ENCODE results near the gene BRINP2.

Gene BRINP2

DNA sequence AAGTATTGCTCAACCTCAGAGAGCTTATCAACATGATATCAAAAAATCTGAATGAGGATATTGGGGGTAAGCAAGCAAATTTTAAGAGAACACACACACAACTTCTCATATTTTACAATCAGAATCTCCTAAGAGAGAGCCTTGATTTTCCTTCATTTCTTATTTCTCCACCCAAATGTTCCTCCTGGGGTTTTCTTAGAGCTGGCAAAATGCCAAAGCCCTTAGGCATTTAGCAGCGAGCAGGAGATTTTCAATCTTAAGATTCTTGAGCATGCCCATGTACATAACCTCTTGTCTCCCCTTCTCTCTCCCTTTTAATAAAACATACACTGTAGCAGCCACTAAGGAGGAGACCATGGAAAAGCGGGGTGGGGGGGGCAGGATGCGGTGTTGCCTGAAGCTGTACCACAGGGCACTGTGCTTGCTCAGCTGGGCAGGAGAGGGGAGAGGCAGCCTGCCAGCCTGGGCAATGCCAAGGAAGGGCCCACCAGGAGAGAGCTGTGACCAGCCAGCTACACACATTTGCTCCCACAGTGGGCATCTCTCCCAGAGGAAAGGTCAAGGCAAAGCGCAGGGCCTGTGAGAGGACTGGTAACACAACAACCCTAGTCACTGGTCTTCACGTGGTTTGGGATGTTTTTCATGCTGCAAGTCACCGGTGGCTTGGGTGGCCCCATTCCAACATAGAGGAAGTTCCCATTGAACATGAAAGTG lies 4.3 kb downstream of the BRINP2 start:
- POLR2A ChIA-PET = no interaction called here
- CTCF ChIA-PET = no interaction called here
- TF ChIP-seq FOXK2 (IDR thresholded peaks at IDR 0.05) = no peak
- no peak for DNase-seq (ENCODE audit: extremely low spot score)

DNA sequence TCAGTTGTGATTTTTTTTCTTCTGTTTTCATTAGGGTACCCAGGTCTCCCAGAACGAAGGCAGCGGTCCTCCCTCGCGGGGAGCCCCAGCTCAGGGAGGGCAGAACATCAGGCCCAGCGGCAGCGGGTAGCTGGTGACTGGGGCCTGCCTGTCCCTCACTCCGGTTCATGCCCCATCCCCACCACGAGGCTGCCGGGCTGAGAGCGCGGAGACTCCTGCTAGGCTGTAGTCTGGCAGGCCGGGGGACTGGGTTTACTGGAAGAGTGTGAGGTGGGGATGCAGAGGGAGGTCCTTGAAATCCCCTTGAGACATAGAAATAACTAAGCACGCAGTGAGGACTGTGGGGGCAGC lies 10.5 kb downstream of the BRINP2 start:
- ChIA-PET POLR2A (no interaction called here), CTCF (interaction anchor here (0.6 to 2.1 kb wide), 8 partner anchors 10 to 283 kb away, joined by 3 to 9 read pairs (median 6); partner anchors contain the start of gene BRINP2)
- no peak for TF ChIP-seq FOXK2 (IDR thresholded peaks at IDR 0.05)
- peak; percentile 14 for DNase-seq (ENCODE audit: extremely low spot score)

DNA sequence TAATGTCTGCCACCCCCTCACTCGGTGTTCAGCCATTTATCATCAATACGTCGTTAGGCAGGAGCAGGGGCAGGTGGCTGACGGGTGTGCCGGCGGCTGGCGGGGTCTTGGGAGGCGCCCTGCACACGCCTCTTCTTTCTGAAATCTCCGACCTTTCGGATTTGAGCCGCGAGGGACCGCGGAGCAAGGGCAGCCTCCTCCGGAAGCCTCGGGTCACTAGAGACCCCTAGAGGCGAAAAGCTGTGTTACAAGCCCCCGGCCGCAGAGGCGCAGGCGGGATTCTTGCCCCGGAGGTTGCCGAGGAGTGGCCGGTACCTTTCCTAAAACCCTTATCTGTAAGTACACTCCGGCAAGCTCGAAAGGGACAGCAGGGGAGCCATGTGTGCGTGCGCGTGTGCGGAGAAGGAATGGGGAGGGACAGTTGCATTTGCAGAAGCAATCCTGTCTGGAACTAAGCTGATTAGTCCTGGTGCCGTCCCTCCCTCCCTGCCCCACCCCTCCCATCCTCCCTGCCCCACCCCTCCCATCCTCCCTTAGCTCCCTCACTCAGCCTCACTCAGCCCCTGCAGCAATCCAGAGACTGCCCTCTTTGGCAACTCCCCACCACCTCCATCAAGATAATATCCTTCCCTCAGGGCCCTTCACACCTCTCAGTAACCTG lies 11.0 kb downstream of the BRINP2 start:
- peak; percentile 90 for DNase-seq (ENCODE audit: extremely low spot score)
- CTCF ChIA-PET = interaction anchor here (0.6 to 2.1 kb wide), 12 partner anchors 11 to 285 kb away, joined by 3 to 9 read pairs (median 4); partner anchors contain the start of gene BRINP2
- POLR2A ChIA-PET = no interaction called here
- TF ChIP-seq FOXA1 (IDR thresholded peaks at IDR 0.05) (no peak), BHLHE40 (IDR thresholded peaks at IDR 0.05; ENCODE audit: borderline replicate concordance) (no peak), SUZ12 (IDR thresholded peaks at IDR 0.05) (no peak), SP1 (IDR thresholded peaks at IDR 0.05) (no peak), ARNT (IDR thresholded peaks at IDR 0.05) (no peak), FOXM1 (IDR thresholded peaks at IDR 0.05; ENCODE audit: borderline replicate concordance) (no peak), HDGF (IDR thresholded peaks at IDR 0.05; ENCODE audit: borderline replicate concordance) (no peak), CTBP1 (IDR thresholded peaks at IDR 0.05; ENCODE audit: borderline replicate concordance) (no peak), L3MBTL2 (conservative IDR thresholded peaks at IDR 0.05) (no peak), LEF1 (IDR thresholded peaks at IDR 0.05; ENCODE audit: borderline replicate concordance) (no peak), TARDBP (IDR thresholded peaks at IDR 0.05) (no peak), FOXK2 (IDR thresholded peaks at IDR 0.05) (no peak), NFRKB (IDR thresholded peaks at IDR 0.05) (no peak), ELF4 (IDR thresholded peaks at IDR 0.05) (no peak), ZNF384 (IDR thresholded peaks at IDR 0.05) (no peak)
- TF ChIP-seq, protein P1, sequence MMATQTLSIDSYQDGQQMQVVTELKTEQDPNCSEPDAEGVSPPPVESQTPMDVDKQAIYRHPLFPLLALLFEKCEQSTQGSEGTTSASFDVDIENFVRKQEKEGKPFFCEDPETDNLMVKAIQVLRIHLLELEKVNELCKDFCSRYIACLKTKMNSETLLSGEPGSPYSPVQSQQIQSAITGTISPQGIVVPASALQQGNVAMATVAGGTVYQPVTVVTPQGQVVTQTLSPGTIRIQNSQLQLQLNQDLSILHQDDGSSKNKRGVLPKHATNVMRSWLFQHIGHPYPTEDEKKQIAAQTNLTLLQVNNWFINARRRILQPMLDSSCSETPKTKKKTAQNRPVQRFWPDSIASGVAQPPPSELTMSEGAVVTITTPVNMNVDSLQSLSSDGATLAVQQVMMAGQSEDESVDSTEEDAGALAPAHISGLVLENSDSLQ (IDR thresholded peaks at IDR 0.05) = no peak

DNA sequence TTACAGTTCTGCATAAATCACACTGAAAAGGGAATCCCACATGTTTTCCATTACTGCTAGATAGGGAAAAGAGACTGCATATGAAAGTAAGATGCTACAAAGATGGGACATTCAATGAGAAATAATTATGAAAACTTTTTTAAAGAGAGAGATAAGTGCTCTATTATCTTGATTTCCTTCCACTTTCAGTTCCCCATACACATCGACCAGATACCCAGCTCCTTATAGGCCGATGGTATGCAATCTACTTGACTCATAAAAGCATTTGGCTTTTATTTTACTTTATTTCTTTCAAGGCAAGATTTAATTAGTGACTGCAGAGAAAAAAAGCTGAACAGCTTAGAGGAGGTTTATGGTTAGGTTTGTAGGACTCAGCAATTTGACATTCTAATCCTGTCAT lies 13.1 kb downstream of the BRINP2 start:
- ChIA-PET CTCF (no interaction called here), POLR2A (no interaction called here)
- no peak for TF ChIP-seq CTBP1 (IDR thresholded peaks at IDR 0.05; ENCODE audit: borderline replicate concordance)
- TF ChIP-seq HDGF (IDR thresholded peaks at IDR 0.05; ENCODE audit: borderline replicate concordance) = no peak
- no peak for TF ChIP-seq L3MBTL2 (conservative IDR thresholded peaks at IDR 0.05)
- TF ChIP-seq BHLHE40 (IDR thresholded peaks at IDR 0.05; ENCODE audit: borderline replicate concordance) = no peak
- TF ChIP-seq ZNF384 (IDR thresholded peaks at IDR 0.05) = no peak
- no peak for TF ChIP-seq TARDBP (IDR thresholded peaks at IDR 0.05)
- no peak for TF ChIP-seq FOXM1 (IDR thresholded peaks at IDR 0.05; ENCODE audit: borderline replicate concordance)
- no peak for TF ChIP-seq SP1 (IDR thresholded peaks at IDR 0.05)
- TF ChIP-seq NFRKB (IDR thresholded peaks at IDR 0.05) = no peak
- TF ChIP-seq SUZ12 (IDR thresholded peaks at IDR 0.05) = no peak
- no peak for TF ChIP-seq ARNT (IDR thresholded peaks at IDR 0.05)
- TF ChIP-seq FOXK2 (IDR thresholded peaks at IDR 0.05) = no peak
- no peak for TF ChIP-seq ELF4 (IDR thresholded peaks at IDR 0.05)
- no peak for DNase-seq (ENCODE audit: extremely low spot score)

DNA sequence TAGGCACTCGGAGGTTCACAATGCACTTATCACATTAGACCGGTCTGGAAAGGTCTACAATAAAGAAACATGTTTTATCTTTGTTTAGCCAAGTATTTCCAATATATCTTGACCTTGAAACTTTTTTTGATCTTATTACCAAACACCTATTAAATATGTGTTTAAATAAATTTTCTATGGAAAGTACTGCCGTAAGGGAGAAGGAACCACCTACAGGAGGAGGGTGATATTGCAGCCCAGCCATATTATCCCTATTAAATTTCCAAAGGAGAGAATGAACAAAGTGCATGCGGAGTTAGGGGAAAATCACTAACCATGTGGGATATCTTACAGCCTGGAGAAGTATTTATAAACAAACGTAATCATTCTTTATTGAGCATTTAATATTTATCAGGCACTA lies 14.5 kb downstream of the BRINP2 start:
- CTCF ChIA-PET = no interaction called here
- TF ChIP-seq NFRKB (IDR thresholded peaks at IDR 0.05) (no peak), FOXM1 (IDR thresholded peaks at IDR 0.05; ENCODE audit: borderline replicate concordance) (no peak)
- DNase-seq (ENCODE audit: extremely low spot score) = no peak
- POLR2A ChIA-PET = no interaction called here

DNA sequence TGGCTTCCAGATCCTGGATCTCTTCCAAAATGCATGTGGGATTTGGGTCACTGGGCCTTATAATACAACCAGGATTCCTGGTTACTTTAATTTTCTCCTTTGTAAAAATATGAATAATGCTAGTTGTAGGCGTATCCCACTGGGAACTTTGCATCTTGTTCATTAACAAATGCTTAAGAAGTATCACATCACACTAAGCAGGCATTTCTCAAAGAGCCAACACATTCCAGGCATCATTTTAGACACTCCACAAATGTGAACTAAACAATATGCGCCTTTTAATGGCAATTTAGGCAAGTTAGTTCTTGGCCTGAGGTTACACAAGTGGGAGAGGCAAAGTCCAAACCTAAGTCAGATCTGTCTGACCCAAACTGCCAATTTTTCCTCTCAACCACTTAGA lies 15.9 kb downstream of the BRINP2 start:
- TF ChIP-seq FOXA1 (IDR thresholded peaks at IDR 0.05) = no peak
- no peak for TF ChIP-seq BHLHE40 (IDR thresholded peaks at IDR 0.05; ENCODE audit: borderline replicate concordance)
- no peak for TF ChIP-seq LEF1 (IDR thresholded peaks at IDR 0.05; ENCODE audit: borderline replicate concordance)
- no peak for TF ChIP-seq SP1 (IDR thresholded peaks at IDR 0.05)
- TF ChIP-seq FOXM1 (IDR thresholded peaks at IDR 0.05; ENCODE audit: borderline replicate concordance) = no peak
- TF ChIP-seq ZNF384 (IDR thresholded peaks at IDR 0.05) = no peak
- TF ChIP-seq TARDBP (IDR thresholded peaks at IDR 0.05) = no peak
- TF ChIP-seq ARNT (IDR thresholded peaks at IDR 0.05) = no peak
- TF ChIP-seq CTBP1 (IDR thresholded peaks at IDR 0.05; ENCODE audit: borderline replicate concordance) = no peak
- TF ChIP-seq, protein P1 (IDR thresholded peaks at IDR 0.05) = no peak
- no peak for TF ChIP-seq SUZ12 (IDR thresholded peaks at IDR 0.05)
- TF ChIP-seq ELF4 (IDR thresholded peaks at IDR 0.05) = no peak
- TF ChIP-seq HDGF (IDR thresholded peaks at IDR 0.05; ENCODE audit: borderline replicate concordance) = no peak
- TF ChIP-seq NFRKB (IDR thresholded peaks at IDR 0.05) = no peak
- TF ChIP-seq FOXK2 (IDR thresholded peaks at IDR 0.05) = no peak
- no peak for TF ChIP-seq L3MBTL2 (conservative IDR thresholded peaks at IDR 0.05)
- ChIA-PET CTCF (no interaction called here), POLR2A (no interaction called here)
- no peak for DNase-seq (ENCODE audit: extremely low spot score)

DNA sequence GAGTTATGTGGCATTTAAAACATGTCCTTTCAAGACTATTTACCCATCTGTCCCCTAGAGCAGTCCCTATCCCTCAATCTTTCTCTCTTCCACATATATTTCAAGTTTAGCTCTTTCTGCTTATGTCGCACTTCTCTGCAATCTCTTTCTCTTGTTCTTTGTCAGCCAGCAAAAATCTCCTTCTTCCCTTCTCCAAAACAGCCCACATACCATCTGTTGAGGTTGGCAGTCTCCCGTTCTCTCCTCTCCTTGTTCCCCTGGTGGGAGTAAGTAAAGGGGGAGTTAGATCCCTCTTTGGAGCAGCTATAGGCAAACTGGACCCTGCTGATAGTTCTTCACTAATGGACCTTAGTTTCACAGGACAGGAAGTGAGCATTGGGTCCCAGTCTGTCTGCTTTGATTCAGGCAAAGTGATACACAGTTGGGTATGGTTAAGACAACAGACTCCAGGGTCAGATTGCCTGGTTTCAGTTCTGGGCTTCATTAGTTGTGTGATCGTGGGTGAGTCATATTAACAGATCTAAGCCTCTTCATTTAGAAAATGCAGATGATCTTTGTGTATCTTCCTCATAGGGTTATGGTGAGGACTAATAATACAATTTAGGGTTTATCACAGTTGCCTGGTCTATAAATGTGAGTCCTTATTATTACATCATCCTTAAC lies 19.7 kb downstream of the BRINP2 start:
- ChIA-PET CTCF (no interaction called here), POLR2A (no interaction called here)
- no peak for DNase-seq (ENCODE audit: extremely low spot score)
- TF ChIP-seq ZNF384 (IDR thresholded peaks at IDR 0.05) (no peak), ELF4 (IDR thresholded peaks at IDR 0.05) (no peak), FOXM1 (IDR thresholded peaks at IDR 0.05; ENCODE audit: borderline replicate concordance) (no peak), SUZ12 (IDR thresholded peaks at IDR 0.05) (no peak), CTBP1 (IDR thresholded peaks at IDR 0.05; ENCODE audit: borderline replicate concordance) (no peak), L3MBTL2 (conservative IDR thresholded peaks at IDR 0.05) (no peak)

All from HEK293T (cell line).